ENCODE data around the gene ZBTB20. TPM values are rescaled to one million over a fixed set of nuclear protein-coding genes. Genes with fewer than 3 reads are reported as not detected.

ZBTB20 gene
- total and polyA plus RNA-seq, 2 experiments from 2014 or later: 15.7 to 37.3 TPM

- Histone ChIP-seq H3K27me3 (no peaks in the 10 kb centered on the region), H3K9me3 (ENCODE audit: low read depth) (no peaks in the 10 kb centered on the region), H3K27ac (no peak overlapping the region), H3K4me1 (ENCODE audit: low read depth) (no peaks in the 10 kb centered on the region), H3K4me3 (no peak overlapping the region), H3K36me3 (no peaks in the 10 kb centered on the region)
- TF ChIP-seq CTCF (IDR thresholded peaks at IDR 0.05; ENCODE audit: low read depth, low read length): no peak
- no peak for DNase-seq (ENCODE audit: low read depth in 1 of 2, low spot score in 1 of 2)
Observed at GRCh38 chr3:114285648-114286230, 861.3 kb downstream of the ZBTB20 start.

- Histone ChIP-seq H3K4me1 (ENCODE audit: low read depth) (no peaks in the 10 kb centered on the region), H3K36me3 (no peaks in the 10 kb centered on the region)
- no peak for TF ChIP-seq CTCF (IDR thresholded peaks at IDR 0.05; ENCODE audit: low read depth, low read length)
Observed at GRCh38 chr3:114284644-114285043, 862.4 kb downstream of the ZBTB20 start.

More at GRCh38 chr3:114284644-114285043, 862.4 kb downstream of the ZBTB20 start:
- Histone ChIP-seq H3K4me3 (no peak overlapping the region), H3K27ac (no peak overlapping the region), H3K27me3 (no peaks in the 10 kb centered on the region), H3K9me3 (ENCODE audit: low read depth) (no peaks in the 10 kb centered on the region)
- no peak for DNase-seq (ENCODE audit: low read depth in 1 of 2, low spot score in 1 of 2)
